ENCODE data around the gene OR4F29. TPM values are rescaled to one million over a fixed set of nuclear protein-coding genes. Genes with fewer than 3 reads are reported as not detected.
"Not testable (repeated sequence)": the region's sequence is repeated elsewhere in the genome, so short reads cannot be mapped to it uniquely, and the experiment has no call there.

Gene OR4F29
- total RNA-seq: 0.17 and 0.26 TPM in 2 replicates
- polyA plus RNA-seq: not detected in 2 replicates
- not detected in 2 replicates for polyA plus RNA-seq (2012)
- not detected in 2 replicates for polyA minus RNA-seq (ENCODE audit: low replicate concordance)

GRCh38 chr1:451578-451977, at the start of gene OR4F29:
Gene OR4F29 (minus strand): TSS chr1:451678. CDS start chr1:451678, 0 bp downstream.
- H3K9ac ChIP-seq (ENCODE audit: insufficient read depth, low read length); H3K4me1 ChIP-seq (ENCODE audit: control insufficient read depth, extremely low read depth, insufficient read depth, low read length); H2AFZ ChIP-seq (ENCODE audit: low read length); H3K4me2 ChIP-seq (ENCODE audit: extremely low read depth, insufficient read depth, low read length); H3K36me3 ChIP-seq (ENCODE audit: control insufficient read depth, insufficient read depth, low read length); H3K9me3 ChIP-seq (ENCODE audit: control insufficient read depth, insufficient read depth, low read depth, low read length); H3K27me3 ChIP-seq (ENCODE audit: control insufficient read depth, insufficient read depth, low read length); H3K79me2 ChIP-seq (ENCODE audit: control insufficient read depth, insufficient read depth, low read length); H3K27ac ChIP-seq (ENCODE audit: insufficient read depth, low read length); H4K20me1 ChIP-seq (ENCODE audit: control insufficient read depth, extremely low read depth, insufficient read depth, low read length); DNase-seq (ENCODE audit: low read depth in 2 of 2); H3K4me3 ChIP-seq (replicated peaks in 1 of 4; ENCODE audit: control extremely low read depth in 1 of 4, insufficient read depth in 1 of 4, low read depth in 3 of 4, low read length in 4 of 4): not testable (repeated sequence)

Other genes starting within 250 kb of the OR4F29 start
- gene OR4F16, start 235.0 kb upstream of the OR4F29 start, total RNA-seq: 0.17 and 0.26 TPM in 2 replicates
- gene OR4F16, start 235.0 kb upstream of the OR4F29 start, polyA plus RNA-seq: not detected in 2 replicates